RPMI7951 (cell line): ENCODE results near the gene TP53BP1. TPM values are rescaled to one million over a fixed set of nuclear protein-coding genes. Genes with fewer than 3 reads are reported as not detected.
"Not testable (repeated sequence)": the region's sequence is repeated elsewhere in the genome, so short reads cannot be mapped to it uniquely, and the experiment has no call there.

Experiments
- DNase-seq: peaks from one replicate; pipeline ENCODE4 v3.0.0-alpha.2; 2012; ENCODE audit warnings: low read depth
- total RNA-seq: library from RNA; depleted of rRNA; stranded (reverse); fragments of >200 nt; shearing (Covaris generic); gene quantifications from 2 replicates; pipeline ENCODE4 v1.2.3, GENCODE V29; 2014

Gene TP53BP1
- total RNA-seq, 1 experiment from 2014 or later, result 26.7 TPM

DNA sequence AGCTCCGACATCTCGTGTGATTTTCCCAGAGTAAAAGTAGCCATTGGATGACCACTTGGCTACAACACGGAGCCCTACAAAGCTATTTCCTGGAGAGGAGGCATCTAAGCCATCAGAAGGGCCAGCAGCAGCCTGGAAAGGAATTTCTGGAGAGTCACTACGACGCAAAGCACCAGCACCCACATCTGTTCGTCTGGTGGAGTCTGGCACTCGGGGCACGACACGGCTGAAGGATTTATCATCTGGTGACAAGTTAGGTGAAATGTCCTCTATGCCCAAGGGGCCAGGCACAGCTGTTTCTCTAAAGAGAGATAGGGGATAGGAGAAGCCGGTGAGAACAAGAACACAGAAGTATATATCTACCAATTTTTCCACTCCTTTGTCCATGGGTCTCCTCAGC lies 72.5 kb downstream of the TP53BP1 start:
- no peak for DNase-seq

DNA sequence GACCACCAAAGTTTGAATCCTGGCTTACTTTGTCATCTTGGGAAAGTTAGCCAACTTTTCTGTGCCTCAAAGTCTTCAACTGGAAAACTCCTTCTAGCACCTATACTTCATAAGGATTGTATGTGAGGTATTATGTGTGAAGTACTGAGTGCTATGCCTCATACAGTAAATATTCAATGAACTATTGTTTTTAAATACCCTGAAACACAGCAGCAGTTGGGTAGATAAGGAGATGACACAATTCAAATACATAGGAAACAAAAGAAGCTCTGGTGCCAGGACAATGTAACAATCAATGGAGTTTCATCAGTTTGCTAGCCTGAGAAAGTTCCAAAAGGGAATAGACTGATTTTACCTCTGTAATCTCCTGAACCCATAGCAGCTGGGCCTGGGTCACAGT lies 78.8 kb downstream of the TP53BP1 start:
- DNase-seq, result no peak

DNA sequence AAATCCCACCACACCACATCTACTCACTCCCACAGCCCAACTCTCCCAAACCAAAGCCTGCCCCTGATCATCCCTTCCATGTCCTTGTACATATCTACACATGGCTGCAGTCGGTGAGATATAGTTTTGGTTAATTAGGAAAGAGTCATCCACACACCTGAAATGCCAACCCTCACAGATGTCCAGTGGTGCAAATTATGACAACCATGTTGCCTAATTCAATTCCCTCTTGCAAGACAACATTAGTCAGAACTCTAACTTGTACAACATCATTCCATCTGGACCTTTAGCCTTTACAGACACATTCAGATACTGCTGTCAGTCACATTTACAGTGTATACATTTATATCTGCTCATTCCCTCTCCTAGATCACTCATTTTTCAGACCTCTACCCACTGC lies 80.9 kb downstream of the TP53BP1 start:
- DNase-seq, result no peak

- no peak for DNase-seq
Measured at GRCh38 chr15:43410572-43411214, 82.3 kb downstream of the TP53BP1 start.

- no peak for DNase-seq
Measured at GRCh38 chr15:43408789-43409188, 84.2 kb downstream of the TP53BP1 start.

- DNase-seq, result no peak
Measured at GRCh38 chr15:43406808-43407207, 86.1 kb downstream of the TP53BP1 start.

GRCh38 chr15:43406189-43406588 lies 86.8 kb downstream of the TP53BP1 start:
- DNase-seq, result no peak

GRCh38 chr15:43404130-43404529 lies 88.8 kb downstream of the TP53BP1 start:
- DNase-seq, result no peak

- no peak for DNase-seq
Measured at GRCh38 chr15:43403616-43404015, 89.3 kb downstream of the TP53BP1 start.

DNA sequence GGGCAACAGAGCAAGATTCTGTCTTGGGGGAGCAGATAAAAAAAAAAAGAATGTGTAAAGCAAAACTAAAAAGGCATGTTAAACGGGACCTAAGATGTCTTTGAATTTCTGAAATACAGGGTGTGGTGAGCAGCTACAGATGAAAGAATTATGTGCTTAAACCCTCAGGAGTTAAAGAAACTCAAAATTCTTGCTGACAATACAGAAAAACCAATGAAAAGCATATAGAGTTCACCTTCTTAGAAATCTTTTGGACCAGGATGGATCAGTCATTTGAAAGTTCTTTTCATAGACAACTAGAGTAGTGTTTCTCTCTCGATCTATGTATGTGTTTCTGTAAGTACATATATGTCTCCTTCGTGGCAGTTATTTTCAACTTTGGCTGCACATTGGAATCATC lies 90.7 kb downstream of the TP53BP1 start:
- DNase-seq, result no peak

DNA sequence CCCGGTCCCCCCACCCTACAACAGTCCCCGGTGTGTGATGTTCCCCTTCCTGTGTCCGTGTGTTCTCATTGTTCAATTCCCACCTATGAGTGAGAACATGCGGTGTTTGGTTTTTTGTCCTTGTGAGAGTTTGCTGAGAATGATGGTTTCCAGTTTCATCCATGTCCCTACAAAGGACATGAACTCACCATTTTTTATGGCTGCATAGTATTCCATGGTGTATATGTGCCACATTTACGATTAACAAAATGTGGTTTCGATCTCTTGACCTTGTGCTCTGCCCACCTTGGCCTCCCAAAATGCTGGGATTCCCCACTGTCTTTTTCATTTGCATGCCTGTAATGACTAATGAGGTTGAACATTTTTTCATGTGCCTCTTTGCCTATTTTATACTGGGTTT lies 99.4 kb downstream of the TP53BP1 start:
- DNase-seq, result not testable (repeated sequence)

DNA sequence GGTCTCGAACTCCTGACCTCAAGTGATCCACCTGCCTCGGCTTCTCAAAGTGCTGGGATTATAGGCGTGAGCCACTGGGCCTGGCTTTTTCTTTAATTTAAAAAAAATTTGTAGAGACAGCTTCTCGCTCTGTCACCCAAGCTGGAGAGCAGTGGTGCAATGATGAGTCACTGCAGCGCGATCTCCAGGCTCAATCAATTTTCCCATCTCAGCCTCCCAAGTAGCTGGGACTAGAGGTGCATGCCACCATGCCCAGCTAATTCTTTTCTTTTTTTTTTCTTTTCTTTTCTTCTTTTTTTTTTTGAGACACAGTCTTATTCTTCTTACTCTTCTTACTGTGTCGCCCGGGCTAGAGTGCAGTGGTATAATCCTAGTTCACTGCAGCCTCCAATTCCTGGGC lies 102.2 kb downstream of the TP53BP1 start:
- peak; percentile 56 for DNase-seq

GRCh38 chr15:43383070-43383469 lies 109.9 kb downstream of the TP53BP1 start:
- no peak for DNase-seq

- no peak for DNase-seq
Measured at GRCh38 chr15:43382310-43382709, 110.6 kb downstream of the TP53BP1 start.

- no peak for DNase-seq
Measured at GRCh38 chr15:43378601-43379000, 114.4 kb downstream of the TP53BP1 start.

- peak; percentile 24 for DNase-seq
Measured at GRCh38 chr15:43376017-43376705, 116.8 kb downstream of the TP53BP1 start.

DNA sequence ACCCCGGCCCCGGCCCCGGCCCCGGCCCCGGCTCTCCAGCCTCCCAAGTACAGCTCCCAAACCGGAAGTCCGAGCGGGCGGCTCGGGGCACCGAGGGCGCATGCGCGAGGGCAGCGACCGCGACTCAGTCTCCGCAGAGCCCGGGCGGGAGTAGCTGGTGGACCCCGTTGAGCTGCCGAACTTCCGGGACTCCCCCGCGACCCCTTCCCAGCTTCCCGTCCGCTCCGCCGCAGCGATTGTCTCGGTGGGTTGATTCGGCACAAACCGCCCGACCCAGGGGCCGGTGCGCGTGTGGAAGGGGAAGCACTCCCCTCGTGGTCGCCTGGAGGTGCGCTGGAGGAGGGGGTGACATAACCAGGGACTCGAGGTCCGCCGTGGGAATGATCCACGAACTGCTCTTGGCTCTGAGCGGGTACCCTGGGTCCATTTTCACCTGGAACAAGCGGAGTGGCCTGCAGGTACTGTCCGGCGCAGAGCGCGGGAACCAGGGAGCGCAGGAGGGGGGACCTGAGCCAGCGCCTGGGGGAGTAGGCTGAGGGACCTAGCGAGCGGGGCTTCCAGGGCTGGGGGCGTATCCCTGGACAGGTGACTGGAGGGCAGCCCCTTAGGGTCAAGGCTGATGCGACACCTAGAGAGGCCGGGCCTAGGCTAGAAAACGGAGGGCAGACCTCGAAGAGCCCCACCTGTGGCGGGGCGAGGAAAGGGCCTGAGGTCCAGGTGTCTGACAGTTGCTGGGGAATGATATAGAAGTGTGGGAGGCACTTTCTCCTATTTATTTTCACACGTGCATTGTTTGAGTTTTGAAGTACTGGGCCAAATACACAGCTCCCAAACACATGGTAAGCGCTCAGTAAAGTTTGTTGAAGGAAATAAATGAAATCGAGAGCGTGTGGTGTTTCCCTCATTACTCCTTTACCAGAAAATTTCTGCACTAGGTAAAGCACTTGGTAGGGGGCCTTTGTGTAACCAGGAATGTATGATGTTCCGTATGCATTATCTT lies 121.7 kb downstream of the TP53BP1 start, which contains the start of the genes TUBGCP4 and ZSCAN29:
TUBGCP4 (plus strand) TSS at position 127 of the 1,000 bp plus-strand sequence; CDS start at position 381, 254 bp downstream.
ZSCAN29 (minus strand) TSS at position 69 of the 1,000 bp plus-strand sequence. CDS start 1,130 bp downstream, outside the sequence.
- DNase-seq, result peak; percentile 78

GRCh38 chr15:43370310-43370974 lies 122.5 kb downstream of the TP53BP1 start:
- DNase-seq, result peak; percentile 15

GRCh38 chr15:43361313-43361903 lies 131.5 kb downstream of the TP53BP1 start:
- no peak for DNase-seq

GRCh38 chr15:43360821-43361220 lies 132.1 kb downstream of the TP53BP1 start:
- DNase-seq, result no peak
